ENCODE data around the gene CENPN. TPM values are rescaled to one million over a fixed set of nuclear protein-coding genes. Genes with fewer than 3 reads are reported as not detected.

CENPN gene
- total RNA-seq, 6 experiments from 2014 or later = 32.3 to 52.3 (median 50.8) TPM

DNA sequence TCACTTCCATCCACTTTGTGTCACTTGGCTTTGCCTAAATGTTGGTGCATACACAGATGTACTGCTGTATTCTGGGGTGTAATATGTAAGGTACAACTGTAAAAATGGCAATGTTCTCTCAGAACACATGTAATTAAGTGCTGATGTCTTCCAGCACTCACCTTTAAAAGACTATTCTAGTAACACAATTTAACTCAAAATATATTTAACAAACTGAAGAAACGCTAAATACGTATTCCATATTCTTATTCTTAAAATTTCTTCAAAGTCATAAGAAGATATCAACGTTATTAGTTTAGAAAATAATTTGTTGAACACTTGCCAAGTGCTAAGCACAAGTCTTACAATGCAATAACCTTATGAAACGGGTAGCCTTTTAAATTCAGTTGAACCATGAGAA is 4.0 kb upstream of the CENPN start:
- TF ChIP-seq, protein P1, sequence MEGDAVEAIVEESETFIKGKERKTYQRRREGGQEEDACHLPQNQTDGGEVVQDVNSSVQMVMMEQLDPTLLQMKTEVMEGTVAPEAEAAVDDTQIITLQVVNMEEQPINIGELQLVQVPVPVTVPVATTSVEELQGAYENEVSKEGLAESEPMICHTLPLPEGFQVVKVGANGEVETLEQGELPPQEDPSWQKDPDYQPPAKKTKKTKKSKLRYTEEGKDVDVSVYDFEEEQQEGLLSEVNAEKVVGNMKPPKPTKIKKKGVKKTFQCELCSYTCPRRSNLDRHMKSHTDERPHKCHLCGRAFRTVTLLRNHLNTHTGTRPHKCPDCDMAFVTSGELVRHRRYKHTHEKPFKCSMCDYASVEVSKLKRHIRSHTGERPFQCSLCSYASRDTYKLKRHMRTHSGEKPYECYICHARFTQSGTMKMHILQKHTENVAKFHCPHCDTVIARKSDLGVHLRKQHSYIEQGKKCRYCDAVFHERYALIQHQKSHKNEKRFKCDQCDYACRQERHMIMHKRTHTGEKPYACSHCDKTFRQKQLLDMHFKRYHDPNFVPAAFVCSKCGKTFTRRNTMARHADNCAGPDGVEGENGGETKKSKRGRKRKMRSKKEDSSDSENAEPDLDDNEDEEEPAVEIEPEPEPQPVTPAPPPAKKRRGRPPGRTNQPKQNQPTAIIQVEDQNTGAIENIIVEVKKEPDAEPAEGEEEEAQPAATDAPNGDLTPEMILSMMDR (IDR thresholded peaks at IDR 0.05) = no peak
- H3K27me3 Mint-ChIP-seq (ENCODE audit: insufficient read depth) = peaks cover 3% of the 10 kb centered on the region
- H3K36me3 Mint-ChIP-seq (ENCODE audit: low read depth) = peaks cover 27% of the 10 kb centered on the region
- peak overlapping the region; percentile 12 for H3K4me3 Mint-ChIP-seq
- peak overlapping the region; percentile 86 for H3K27ac Mint-ChIP-seq
- no peaks in the 10 kb centered on the region for H3K9me3 Mint-ChIP-seq
- H3K4me1 Mint-ChIP-seq (ENCODE audit: low read depth) = peaks cover 53% of the 10 kb centered on the region
- DNase-seq = no peak

DNA sequence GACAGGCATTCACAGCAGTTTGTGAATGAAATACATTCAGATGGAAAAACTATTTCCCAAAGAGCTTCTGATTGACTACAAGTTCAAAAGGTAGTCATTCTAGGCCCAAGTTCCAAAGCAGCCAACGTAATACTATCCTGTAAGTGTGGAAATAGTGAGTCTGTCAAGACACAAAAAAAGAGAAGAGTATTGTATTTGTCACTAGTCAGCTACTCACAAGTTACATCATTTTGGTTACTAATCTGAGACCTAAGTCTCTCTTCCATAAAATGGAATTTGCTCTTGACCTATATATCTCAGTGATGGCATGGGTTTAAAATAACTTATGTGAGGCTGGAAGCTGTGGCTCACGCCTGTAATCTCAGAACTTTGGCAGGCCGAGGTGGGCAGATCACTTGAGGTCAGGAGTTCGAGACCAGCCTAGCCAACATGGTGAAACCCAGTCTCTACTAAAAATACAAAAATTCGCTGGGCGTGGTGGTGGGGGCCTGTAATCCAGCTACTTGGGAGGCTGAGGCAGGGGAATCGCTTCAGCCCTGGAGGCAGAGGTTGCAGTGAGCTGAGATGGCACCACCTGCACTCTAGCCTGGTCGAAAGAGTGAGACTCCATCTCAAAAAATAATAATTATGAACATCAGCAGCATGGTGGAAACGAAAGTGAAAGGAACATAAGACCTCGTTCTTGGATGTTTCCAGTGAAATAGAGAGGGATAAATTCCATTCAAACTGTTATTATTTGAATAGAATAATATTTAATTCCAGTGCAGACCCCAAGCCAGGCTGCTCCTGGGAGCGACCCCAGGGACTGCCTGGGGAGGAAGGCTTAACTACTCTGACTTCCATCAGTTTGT is 3.2 kb upstream of the CENPN start:
- Mint-ChIP-seq H3K27ac (peak overlapping the region; percentile 86), H3K4me1 (ENCODE audit: low read depth) (peaks cover 54% of the 10 kb centered on the region)
- DNase-seq = no peak

DNA sequence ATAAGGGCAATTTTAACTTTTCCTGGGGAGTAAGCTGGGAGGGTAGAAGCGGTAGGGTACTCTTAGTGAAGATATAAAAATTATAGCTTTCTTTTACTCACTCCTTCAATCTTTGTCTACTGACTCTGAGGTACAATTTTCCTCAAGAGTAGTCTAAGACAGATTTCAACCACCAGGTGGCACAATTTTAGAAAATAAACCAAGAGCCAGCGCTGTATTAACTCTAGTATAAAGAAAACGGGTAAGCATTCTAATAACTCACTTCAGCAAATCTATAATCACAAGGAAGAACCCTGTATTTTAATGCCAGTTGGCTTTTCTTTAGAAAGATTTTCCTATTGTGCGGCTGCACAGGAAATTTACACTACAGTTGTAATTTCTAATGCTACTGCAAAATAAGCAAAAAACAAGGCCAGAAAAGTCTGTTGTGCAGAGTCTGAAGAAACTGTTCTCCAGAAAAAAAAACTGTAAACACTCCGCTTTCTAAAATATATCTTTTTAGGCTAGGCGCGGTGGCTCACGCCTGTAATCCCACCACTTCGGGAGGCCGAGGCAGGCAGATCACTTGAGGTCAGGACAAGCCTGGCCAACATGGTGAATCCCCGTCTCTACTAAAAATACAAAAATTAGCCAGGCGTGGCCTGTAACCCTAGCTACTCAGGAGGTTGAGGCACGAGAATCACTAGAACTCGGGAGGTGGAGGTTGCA is 2.2 kb upstream of the CENPN start:
- Mint-ChIP-seq H3K36me3 (ENCODE audit: low read depth) (peaks cover 18% of the 10 kb centered on the region), H3K27me3 (ENCODE audit: insufficient read depth) (peaks cover 3% of the 10 kb centered on the region), H3K9me3 (no peaks in the 10 kb centered on the region), H3K4me1 (ENCODE audit: low read depth) (peaks cover 54% of the 10 kb centered on the region), H3K4me3 (peak overlapping the region; percentile 93), H3K27ac (peak overlapping the region; percentile 86)
- TF ChIP-seq, protein P1 (IDR thresholded peaks at IDR 0.05) = peak; percentile 92
- peak; percentile 68 for DNase-seq

More for the DNA sequence above, 3.2 kb upstream of the CENPN start:
- TF ChIP-seq, protein P1 (IDR thresholded peaks at IDR 0.05) = no peak
- H3K9me3 Mint-ChIP-seq = no peaks in the 10 kb centered on the region
- H3K36me3 Mint-ChIP-seq (ENCODE audit: low read depth) = peaks cover 27% of the 10 kb centered on the region
- peaks cover 3% of the 10 kb centered on the region for H3K27me3 Mint-ChIP-seq (ENCODE audit: insufficient read depth)
- peak overlapping the region; percentile 93 for H3K4me3 Mint-ChIP-seq

DNA sequence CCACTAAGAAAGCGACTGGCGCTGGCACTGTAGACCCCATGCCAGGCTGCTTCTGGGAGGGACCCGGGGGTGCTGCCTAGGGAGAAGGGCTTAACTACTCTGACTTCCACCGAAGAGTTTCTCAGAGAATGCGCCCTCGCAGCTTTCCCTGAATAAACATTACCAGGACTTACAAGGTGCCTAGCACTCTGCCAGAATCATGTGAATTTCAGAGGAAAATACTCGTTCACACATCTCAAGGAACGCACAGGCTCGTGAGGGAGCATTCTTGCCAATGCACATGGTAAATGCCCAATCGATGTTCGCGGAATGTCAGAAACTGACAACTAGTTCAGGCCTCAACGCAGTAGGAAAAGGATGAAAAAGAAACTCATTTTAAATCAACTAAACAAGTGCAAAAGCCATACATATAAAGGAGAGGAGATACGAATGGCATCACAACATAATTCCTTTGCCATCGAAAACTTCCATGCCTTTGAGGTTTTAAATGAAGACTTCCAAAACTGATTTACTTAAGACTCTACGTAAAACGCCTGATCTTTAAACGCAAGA is 1.3 kb upstream of the CENPN start:
- TF ChIP-seq, protein P1 (IDR thresholded peaks at IDR 0.05) = no peak
- Mint-ChIP-seq H3K27me3 (ENCODE audit: insufficient read depth) (peaks cover 3% of the 10 kb centered on the region), H3K36me3 (ENCODE audit: low read depth) (peaks cover 15% of the 10 kb centered on the region), H3K27ac (peak overlapping the region; percentile 100), H3K9me3 (no peaks in the 10 kb centered on the region), H3K4me1 (ENCODE audit: low read depth) (peaks cover 56% of the 10 kb centered on the region), H3K4me3 (peak overlapping the region; percentile 93)
- no peak for DNase-seq

DNA sequence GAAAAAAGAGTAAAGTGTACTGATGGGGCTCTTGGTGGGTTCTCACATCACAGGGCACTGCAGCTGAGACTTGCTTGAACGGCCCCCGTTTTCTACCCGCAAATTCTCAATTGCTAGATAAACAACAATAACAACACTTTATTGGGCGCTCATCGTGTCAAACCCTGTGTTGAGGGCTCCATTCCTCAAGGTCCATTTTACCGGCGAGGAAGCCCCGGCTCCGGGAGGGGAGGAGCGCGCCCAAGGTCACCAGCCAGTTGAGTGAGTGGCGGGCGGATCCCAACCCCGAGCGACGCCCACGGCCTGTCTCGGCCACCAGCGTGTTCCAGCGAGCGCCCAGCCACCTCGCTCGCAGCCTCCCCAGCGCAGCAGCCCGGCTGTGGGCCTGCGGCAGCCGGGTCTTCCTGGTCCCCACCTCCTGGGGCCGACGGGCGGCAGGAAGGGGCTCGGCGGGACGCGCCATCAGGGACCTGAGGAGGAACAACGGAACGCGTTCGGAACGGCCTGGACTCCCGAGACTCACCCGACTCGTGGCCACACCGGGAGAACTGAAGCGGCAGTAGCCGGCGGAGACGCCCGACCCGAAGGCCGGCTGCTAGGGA is 702 bp upstream of the CENPN start:
- peak overlapping the region; percentile 93 for H3K4me3 Mint-ChIP-seq
- H3K27me3 Mint-ChIP-seq (ENCODE audit: insufficient read depth) = peaks cover 3% of the 10 kb centered on the region
- TF ChIP-seq, protein P1 (IDR thresholded peaks at IDR 0.05) = no peak
- H3K4me1 Mint-ChIP-seq (ENCODE audit: low read depth) = peaks cover 61% of the 10 kb centered on the region
- no peaks in the 10 kb centered on the region for H3K9me3 Mint-ChIP-seq
- H3K27ac Mint-ChIP-seq = peak overlapping the region; percentile 100
- H3K36me3 Mint-ChIP-seq (ENCODE audit: low read depth) = peaks cover 18% of the 10 kb centered on the region; the same call in 1 of the 2 replicates
- DNase-seq = peak; percentile 53

Measured in HFFc6 (cell line).